Activated B cell treated with CpG ODN at 0.5 μM for 24 hours (primary cell): ENCODE data around the gene DCLK2. TPM values are rescaled to one million over a fixed set of nuclear protein-coding genes. Genes with fewer than 3 reads are reported as not detected.
A peak's percentile ranks its signal among the peaks of the same experiment; 100 is the strongest.

ENCODE experiments used
- ATAC-seq: fragments of 200-7000 bp; cut with Tn5 transposase; one replicate; pipeline ENCODE4 v1.10.0; 2021; ENCODE audit warnings: low read depth, mild to moderate bottlenecking, moderate library complexity
- CTCF ChIA-PET: fragments of 350-600 bp; sonication (Branson Sonifier 250); formaldehyde crosslinking; loops from one replicate; lab custom pipeline; 2021; ENCODE audit warnings: antibody characterized with exemption; lab: Charles Lee
- POLR2A ChIA-PET: fragments of 350-600 bp; sonication (Branson Sonifier 250); formaldehyde crosslinking; loops from one replicate; lab custom pipeline; 2021; ENCODE audit warnings: antibody characterized with exemption; lab: Charles Lee
- DNase-seq: peaks from one replicate; pipeline ENCODE4 v3.0.0; 2022
- H3K27ac Mint-ChIP-seq: one replicate; pipeline ENCODE4 v1.8.0; 2020; ENCODE audit warnings: mixed read lengths
- H3K27me3 Mint-ChIP-seq: one replicate; pipeline ENCODE4 v1.8.0; 2021; ENCODE audit warnings: mixed read lengths
- H3K36me3 Mint-ChIP-seq: one replicate; pipeline ENCODE4 v1.8.0; 2021; ENCODE audit warnings: low read depth, mixed read lengths
- H3K4me1 Mint-ChIP-seq: one replicate; pipeline ENCODE4 v1.8.0; 2021; ENCODE audit warnings: mixed read lengths
- H3K4me3 Mint-ChIP-seq: one replicate; pipeline ENCODE4 v1.8.0; 2020; ENCODE audit warnings: mild to moderate bottlenecking, mixed read lengths
- H3K9me3 Mint-ChIP-seq: one replicate; pipeline ENCODE4 v1.8.0; 2020; ENCODE audit warnings: mixed read lengths
- CTCF ChIP-seq: fragments of 200-600 bp; IDR thresholded peaks from one replicate; pipeline ENCODE4 v1.8.0; 2022; ENCODE audit warnings: antibody characterized with exemption, mild to moderate bottlenecking
- intact Hi-C: fragments of 100-400 bp; cut with micrococcal nuclease; formaldehyde crosslinking; loops from one replicate; pipeline ENCODE4 v1.15.1; 2024
- total RNA-seq: library from RNA; stranded (reverse); gene quantifications from 2 replicates; pipeline ENCODE4 v1.2.3, GENCODE V29; 2022

The DCLK2 gene
- total RNA-seq, 1 donor from 2014 or later, result 3.4 TPM

DNA sequence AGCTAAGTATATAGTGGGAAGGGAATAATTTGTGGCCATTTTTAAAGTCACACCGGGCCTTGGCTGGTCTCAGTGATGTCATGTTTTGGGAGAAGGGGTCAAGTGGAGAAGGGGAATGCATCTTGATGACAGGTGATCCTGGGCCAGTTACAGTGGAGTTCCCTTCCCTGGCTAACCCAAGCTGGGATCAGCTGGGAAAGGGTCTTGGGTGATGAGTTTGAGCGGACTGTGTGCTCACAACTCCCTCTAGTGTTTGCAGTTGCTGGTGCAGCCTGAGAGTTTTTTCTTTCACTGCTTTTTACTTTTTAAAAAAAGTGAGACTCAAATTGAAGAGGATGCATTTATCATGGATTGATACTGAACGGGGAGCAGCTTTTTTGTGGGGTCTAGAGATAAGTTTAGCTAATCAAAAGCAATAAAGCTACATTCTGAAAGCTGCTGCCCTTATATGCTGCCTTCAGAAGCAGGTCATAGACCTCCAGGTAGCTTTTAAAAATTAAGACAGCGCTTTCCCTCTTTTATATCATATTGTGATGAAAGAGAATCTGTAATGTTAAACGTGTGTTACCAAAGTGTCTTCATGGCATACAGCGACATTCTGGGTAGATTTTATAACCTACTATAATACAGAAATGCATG, 164.7 kb downstream of the DCLK2 start:
- Mint-ChIP-seq H3K9me3 (no peaks in the 10 kb centered on the region), H3K36me3 (no peaks in the 10 kb centered on the region), H3K27me3 (peaks cover 3% of the 10 kb centered on the region), H3K4me3 (no peak overlapping the region), H3K27ac (no peak overlapping the region), H3K4me1 (no peaks in the 10 kb centered on the region)
- DNase-seq, result no peak
- CTCF ChIA-PET, result interaction anchor here (0.7 to 3.0 kb wide), 15 partner anchors 9 to 624 kb away, joined by 3 to 30 read pairs (median 3); no protein-coding TSS in a partner anchor
- no peak for ATAC-seq
- peak; percentile 48 for TF ChIP-seq CTCF
- intact Hi-C loops, result loop anchor here (1.0 to 2.0 kb wide), 4 partner anchors 233 to 624 kb away; no protein-coding TSS in a partner anchor
- POLR2A ChIA-PET, result no interaction called here

DNA sequence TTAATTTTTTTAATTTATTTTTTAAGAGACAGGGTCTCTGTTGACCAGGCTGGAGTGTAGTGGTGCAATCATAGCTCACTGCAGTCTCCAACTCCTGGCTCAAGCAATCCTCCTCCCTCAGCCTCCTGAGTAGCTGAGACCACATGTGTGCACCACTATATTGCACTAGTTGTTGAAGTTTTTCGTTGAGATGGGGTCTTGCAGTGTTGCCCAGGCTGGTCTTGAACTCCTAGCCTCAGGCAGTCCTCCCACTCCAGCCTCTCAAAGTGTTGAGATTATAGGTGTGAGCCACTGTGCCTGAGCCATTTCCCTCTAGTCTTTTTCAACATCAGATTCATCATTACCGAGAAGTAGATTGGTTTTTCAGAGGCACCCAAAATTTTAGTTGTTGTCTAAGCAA, 165.7 kb downstream of the DCLK2 start:
- CTCF ChIA-PET, result interaction anchor here (0.8 to 3.0 kb wide), 6 partner anchors 232 to 623 kb away, joined by 3 to 30 read pairs (median 9); no protein-coding TSS in a partner anchor
- Mint-ChIP-seq H3K4me1 (no peaks in the 10 kb centered on the region), H3K4me3 (no peak overlapping the region), H3K36me3 (no peaks in the 10 kb centered on the region), H3K27ac (no peak overlapping the region), H3K27me3 (peaks cover 3% of the 10 kb centered on the region), H3K9me3 (no peaks in the 10 kb centered on the region)
- DNase-seq (no peak), ATAC-seq (no peak)
- POLR2A ChIA-PET, result no interaction called here
- TF ChIP-seq CTCF, result no peak
- intact Hi-C loops, result loop anchor here (1.0 to 2.0 kb wide), 4 partner anchors 234 to 623 kb away; no protein-coding TSS in a partner anchor

DNA sequence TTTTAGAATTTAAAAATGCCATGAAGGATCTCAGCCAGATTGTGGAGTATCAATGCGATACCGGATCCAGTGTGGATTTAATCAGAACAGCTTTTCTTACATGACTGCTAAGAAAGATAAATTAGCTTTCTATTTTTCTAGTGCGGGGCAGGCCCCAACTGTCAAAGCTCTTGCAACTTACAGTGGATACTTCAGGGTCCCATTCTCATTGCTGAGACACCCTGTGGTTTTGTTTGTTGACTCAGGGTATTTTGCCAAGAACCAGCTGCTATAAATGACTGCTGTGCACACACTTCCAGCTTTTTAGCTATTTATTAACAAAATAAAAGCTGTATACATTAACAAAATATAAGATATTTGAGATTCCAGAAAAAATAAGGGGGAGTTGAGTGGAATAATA, 166.4 kb downstream of the DCLK2 start:
- DNase-seq, result no peak
- ChIA-PET POLR2A (no interaction called here), CTCF (interaction anchor here (1.3 to 3.0 kb wide), 3 partner anchors 26 to 265 kb away, joined by 3 to 12 read pairs (median 9); no protein-coding TSS in a partner anchor)
- Mint-ChIP-seq H3K4me1 (no peaks in the 10 kb centered on the region), H3K4me3 (no peak overlapping the region), H3K36me3 (no peaks in the 10 kb centered on the region), H3K27me3 (peaks cover 2% of the 10 kb centered on the region), H3K9me3 (no peaks in the 10 kb centered on the region), H3K27ac (no peak overlapping the region)
- no peak for TF ChIP-seq CTCF
- intact Hi-C loops, result no loop called here
- ATAC-seq, result no peak

DNA sequence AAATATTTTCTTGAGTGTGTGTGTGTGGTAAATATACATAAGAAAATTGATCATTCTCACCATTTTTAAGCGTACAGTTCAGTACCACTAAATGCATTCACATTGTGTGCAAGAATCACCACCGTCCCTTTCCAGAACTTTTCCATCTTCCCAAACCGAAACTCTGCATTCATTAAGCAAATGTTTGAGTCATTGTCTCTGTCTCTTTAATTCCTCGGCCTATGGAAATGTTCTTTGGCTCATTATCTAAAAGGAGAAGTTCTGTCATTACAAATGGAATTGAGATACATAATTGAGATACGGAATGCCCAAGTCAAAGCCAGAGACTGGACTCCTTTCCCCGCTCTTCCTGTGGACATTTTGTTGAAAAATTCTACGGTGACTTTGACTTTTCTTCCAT, 168.9 kb downstream of the DCLK2 start:
- ATAC-seq (no peak), DNase-seq (no peak)
- Mint-ChIP-seq H3K36me3 (no peaks in the 10 kb centered on the region), H3K9me3 (no peaks in the 10 kb centered on the region), H3K27me3 (peaks cover 1% of the 10 kb centered on the region), H3K4me3 (no peak overlapping the region), H3K4me1 (no peaks in the 10 kb centered on the region), H3K27ac (no peak overlapping the region)
- no peak for TF ChIP-seq CTCF
- intact Hi-C loops, result no loop called here
- CTCF ChIA-PET, result no interaction called here
- POLR2A ChIA-PET, result no interaction called here

GRCh38 chr4:150248181-150248580, 169.9 kb downstream of the DCLK2 start:
- H3K9me3 Mint-ChIP-seq, result no peaks in the 10 kb centered on the region

More at GRCh38 chr4:150248181-150248580, 169.9 kb downstream of the DCLK2 start:
- DNase-seq (no peak), ATAC-seq (no peak)
- H3K27me3 Mint-ChIP-seq, result peaks cover 1% of the 10 kb centered on the region
- CTCF ChIA-PET, result no interaction called here
- POLR2A ChIA-PET, result no interaction called here
- no peak overlapping the region for H3K4me3 Mint-ChIP-seq
- H3K4me1 Mint-ChIP-seq, result no peaks in the 10 kb centered on the region
- no peak for TF ChIP-seq CTCF
- H3K36me3 Mint-ChIP-seq, result no peaks in the 10 kb centered on the region
- no peak overlapping the region for H3K27ac Mint-ChIP-seq
- intact Hi-C loops, result no loop called here
